Activated CD8-positive, alpha-beta memory T cell treated with anti-CD3 and anti-CD28 coated beads, Interleukin-2, amount 10 ng/mL, durations not matched to agents 7 days and 5 days (primary cell): Measurements from ENCODE around the gene ZFAND6. TPM values are rescaled to one million over a fixed set of nuclear protein-coding genes. Genes with fewer than 3 reads are reported as not detected.

ENCODE experiments used
- ATAC-seq: fragments of 150-1000 bp; cut with Tn5 transposase; one replicate; pipeline ENCODE4 v1.10.0; 2021; ENCODE audit warnings: moderate library complexity
- CTCF ChIA-PET: fragments of 350-600 bp; sonication (Branson Sonifier 250); formaldehyde crosslinking; loops from one replicate; lab custom pipeline; 2021; ENCODE audit warnings: antibody characterized with exemption; lab: Charles Lee
- DNase-seq: peaks from one replicate; pipeline ENCODE4 v3.0.0-alpha.2; 2020
- H3K27ac Mint-ChIP-seq: one replicate; pipeline ENCODE4 v1.8.0; 2021; ENCODE audit warnings: mild to moderate bottlenecking, mixed read lengths
- H3K27me3 Mint-ChIP-seq: one replicate; pipeline ENCODE4 v1.8.0; 2021; ENCODE audit warnings: mixed read lengths
- H3K36me3 Mint-ChIP-seq: one replicate; pipeline ENCODE4 v1.8.0; 2021; ENCODE audit warnings: mild to moderate bottlenecking, mixed read lengths
- H3K4me1 Mint-ChIP-seq: one replicate; pipeline ENCODE4 v1.8.0; 2021; ENCODE audit warnings: mixed read lengths
- H3K4me3 Mint-ChIP-seq: one replicate; pipeline ENCODE4 v1.8.0; 2021; ENCODE audit warnings: mild to moderate bottlenecking, moderate library complexity, mixed read lengths
- H3K9me3 Mint-ChIP-seq: one replicate; pipeline ENCODE4 v1.8.0; 2022; ENCODE audit warnings: low read depth, mixed read lengths
- total RNA-seq, 2 experiments: library from RNA; stranded (reverse); gene quantifications; one replicate each; pipeline ENCODE4 v1.2.3, GENCODE V29; 2021

Gene ZFAND6
- total RNA-seq, 2 experiments from 2014 or later: 36.7 to 42.1 TPM

DNA sequence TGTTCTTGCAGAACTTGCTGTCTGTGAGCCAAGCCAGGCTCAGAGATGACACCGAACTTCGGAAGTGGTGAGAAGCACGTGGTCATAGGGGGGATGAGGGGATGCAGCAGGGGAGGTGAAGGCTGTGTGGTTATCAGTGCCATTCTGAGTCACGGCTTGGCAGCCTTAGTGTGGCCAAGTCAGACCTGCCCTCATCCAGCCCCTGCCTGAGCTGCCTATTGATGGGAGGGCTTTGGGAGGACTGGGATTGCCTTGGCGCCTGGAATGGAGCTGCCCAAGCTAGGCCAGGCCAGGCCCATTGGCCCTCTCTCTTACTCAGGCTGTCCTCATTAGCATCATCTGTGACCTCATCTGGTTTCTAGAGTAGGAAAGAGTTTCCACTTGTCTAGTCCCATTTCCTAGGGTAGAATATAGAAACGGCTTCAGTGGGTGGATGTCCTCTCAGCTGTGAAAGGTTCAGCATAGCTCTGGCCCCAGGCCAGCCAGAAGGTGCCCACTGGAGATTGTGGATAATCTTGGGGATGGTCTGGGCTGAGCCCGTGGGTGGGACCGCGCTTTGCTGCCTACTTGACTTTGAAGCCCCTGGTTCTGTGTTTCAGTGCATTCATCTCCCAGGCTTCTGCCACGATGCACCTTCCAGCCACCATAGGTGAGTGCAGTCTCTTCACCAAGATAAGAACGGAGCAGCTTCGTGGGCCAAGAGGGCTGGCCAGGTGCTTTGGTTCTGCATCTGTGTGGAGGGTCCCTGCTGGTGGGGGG is 100.5 kb downstream of the ZFAND6 start:
- no peaks in the 10 kb centered on the region for H3K9me3 Mint-ChIP-seq
- no peak overlapping the region for H3K4me3 Mint-ChIP-seq
- CTCF ChIA-PET: interaction anchor here (0.6 to 1.9 kb wide), 4 partner anchors 8 to 1300 kb away, joined by 3 to 23 read pairs (median 4); no protein-coding TSS in a partner anchor
- H3K36me3 Mint-ChIP-seq: peaks cover 59% of the 10 kb centered on the region
- DNase-seq: peak; percentile 79
- H3K27me3 Mint-ChIP-seq: no peaks in the 10 kb centered on the region
- peaks cover 42% of the 10 kb centered on the region for H3K4me1 Mint-ChIP-seq
- H3K27ac Mint-ChIP-seq: peak overlapping the region; percentile 94
- peak; percentile 63 for ATAC-seq

GRCh38 chr15:80160570-80161156 is 101.2 kb downstream of the ZFAND6 start:
- H3K9me3 Mint-ChIP-seq: no peaks in the 10 kb centered on the region
- peak; percentile 86 for DNase-seq
- no peaks in the 10 kb centered on the region for H3K27me3 Mint-ChIP-seq
- no peak overlapping the region for H3K4me3 Mint-ChIP-seq
- CTCF ChIA-PET: interaction anchor here (0.6 to 1.9 kb wide), 5 partner anchors 9 to 1300 kb away, joined by 3 to 23 read pairs (median 3); no protein-coding TSS in a partner anchor
- ATAC-seq: peak; percentile 93
- peaks cover 35% of the 10 kb centered on the region for H3K4me1 Mint-ChIP-seq
- H3K36me3 Mint-ChIP-seq: peaks cover 54% of the 10 kb centered on the region
- H3K27ac Mint-ChIP-seq: peak overlapping the region; percentile 94

GRCh38 chr15:80161468-80162016 is 102.1 kb downstream of the ZFAND6 start:
- ATAC-seq (no peak), DNase-seq (no peak)
- Mint-ChIP-seq H3K27ac (peak overlapping the region; percentile 94), H3K27me3 (no peaks in the 10 kb centered on the region), H3K4me1 (peaks cover 33% of the 10 kb centered on the region), H3K9me3 (no peaks in the 10 kb centered on the region), H3K36me3 (peaks cover 52% of the 10 kb centered on the region), H3K4me3 (no peak overlapping the region)
- CTCF ChIA-PET: interaction anchor here (0.9 to 1.9 kb wide), 2 partner anchors 11 to 169 kb away, joined by 3 to 23 read pairs; no protein-coding TSS in a partner anchor

- no peak for ATAC-seq
- Mint-ChIP-seq H3K4me3 (no peak overlapping the region), H3K4me1 (peaks cover 33% of the 10 kb centered on the region), H3K27ac (peak overlapping the region; percentile 41), H3K9me3 (no peaks in the 10 kb centered on the region), H3K36me3 (peaks cover 52% of the 10 kb centered on the region), H3K27me3 (no peaks in the 10 kb centered on the region)
- DNase-seq: no peak
- CTCF ChIA-PET: interaction anchor here (0.7 kb wide), 1 partner anchor 11 kb away, joined by 3 read pairs; no protein-coding TSS in a partner anchor
These were observed 102.6 kb downstream of the ZFAND6 start for GRCh38 chr15:80162059-80162554.

GRCh38 chr15:80163217-80163616 is 103.7 kb downstream of the ZFAND6 start:
- no peak for DNase-seq
- CTCF ChIA-PET: no interaction called here
- no peaks in the 10 kb centered on the region for H3K27me3 Mint-ChIP-seq
- peaks cover 29% of the 10 kb centered on the region for H3K4me1 Mint-ChIP-seq
- no peak for ATAC-seq
- no peaks in the 10 kb centered on the region for H3K9me3 Mint-ChIP-seq
- no peak overlapping the region for H3K4me3 Mint-ChIP-seq
- peaks cover 52% of the 10 kb centered on the region for H3K36me3 Mint-ChIP-seq
- no peak overlapping the region for H3K27ac Mint-ChIP-seq

- DNase-seq: no peak
- H3K4me1 Mint-ChIP-seq: peaks cover 27% of the 10 kb centered on the region
- peaks cover 53% of the 10 kb centered on the region for H3K36me3 Mint-ChIP-seq
- no peaks in the 10 kb centered on the region for H3K9me3 Mint-ChIP-seq
- H3K27me3 Mint-ChIP-seq: no peaks in the 10 kb centered on the region
- no peak overlapping the region for H3K27ac Mint-ChIP-seq
- no peak overlapping the region for H3K4me3 Mint-ChIP-seq
- CTCF ChIA-PET: interaction anchor here (1.3 kb wide), 1 partner anchor 9 kb away, joined by 6 read pairs; no protein-coding TSS in a partner anchor
- no peak for ATAC-seq
These were observed 104.4 kb downstream of the ZFAND6 start for GRCh38 chr15:80163897-80164296.

GRCh38 chr15:80167936-80168335 is 108.5 kb downstream of the ZFAND6 start:
- no peak for DNase-seq
- CTCF ChIA-PET: no interaction called here
- no peaks in the 10 kb centered on the region for H3K9me3 Mint-ChIP-seq
- no peaks in the 10 kb centered on the region for H3K27me3 Mint-ChIP-seq
- H3K4me1 Mint-ChIP-seq: peaks cover 4% of the 10 kb centered on the region
- no peak overlapping the region for H3K4me3 Mint-ChIP-seq
- H3K36me3 Mint-ChIP-seq: peaks cover 29% of the 10 kb centered on the region
- H3K27ac Mint-ChIP-seq: no peak overlapping the region
- no peak for ATAC-seq

- H3K4me1 Mint-ChIP-seq: peaks cover 4% of the 10 kb centered on the region
- H3K27me3 Mint-ChIP-seq: no peaks in the 10 kb centered on the region
- CTCF ChIA-PET: no interaction called here
- no peak overlapping the region for H3K4me3 Mint-ChIP-seq
- ATAC-seq (no peak), DNase-seq (no peak)
- no peaks in the 10 kb centered on the region for H3K9me3 Mint-ChIP-seq
- H3K27ac Mint-ChIP-seq: no peak overlapping the region
- peaks cover 25% of the 10 kb centered on the region for H3K36me3 Mint-ChIP-seq
These were observed 108.9 kb downstream of the ZFAND6 start for GRCh38 chr15:80168421-80168820.

- Mint-ChIP-seq H3K9me3 (no peaks in the 10 kb centered on the region), H3K27me3 (no peaks in the 10 kb centered on the region), H3K36me3 (peaks cover 19% of the 10 kb centered on the region), H3K4me3 (no peak overlapping the region), H3K4me1 (peaks cover 4% of the 10 kb centered on the region), H3K27ac (no peak overlapping the region)
- DNase-seq: no peak
- no peak for ATAC-seq
- CTCF ChIA-PET: interaction anchor here (1.0 kb wide), 1 partner anchor 110 kb away, joined by 3 read pairs; no protein-coding TSS in a partner anchor
These were observed 110.4 kb downstream of the ZFAND6 start for GRCh38 chr15:80169768-80170357.

- peaks cover 19% of the 10 kb centered on the region for H3K36me3 Mint-ChIP-seq
- CTCF ChIA-PET: interaction anchor here (1.0 kb wide), 1 partner anchor 111 kb away, joined by 3 read pairs; no protein-coding TSS in a partner anchor
- no peak for DNase-seq
- H3K4me1 Mint-ChIP-seq: peaks cover 4% of the 10 kb centered on the region
- H3K9me3 Mint-ChIP-seq: no peaks in the 10 kb centered on the region
- no peak for ATAC-seq
- H3K27me3 Mint-ChIP-seq: no peaks in the 10 kb centered on the region
- H3K27ac Mint-ChIP-seq: no peak overlapping the region
- H3K4me3 Mint-ChIP-seq: no peak overlapping the region
These were observed 111.1 kb downstream of the ZFAND6 start for GRCh38 chr15:80170596-80170995.

DNA sequence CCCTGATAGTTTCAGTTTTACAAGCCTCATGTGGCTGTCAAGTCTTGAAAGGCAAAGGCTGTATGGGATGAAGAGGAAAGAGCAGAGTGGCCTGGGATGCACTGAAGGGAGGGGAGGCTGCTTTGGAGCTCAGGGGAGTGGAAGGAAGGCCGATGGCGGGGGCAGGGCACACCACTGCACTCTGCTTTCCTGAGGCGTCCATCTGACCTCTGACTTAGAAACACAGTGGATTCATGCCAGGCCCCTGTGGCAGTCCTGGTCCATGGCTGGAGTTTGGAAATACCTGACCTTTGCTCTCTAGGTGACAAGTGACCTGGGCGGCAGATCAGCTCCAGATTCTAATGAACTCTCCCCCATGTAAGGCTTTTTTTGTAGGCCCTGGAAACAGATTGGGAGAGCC is 112.3 kb downstream of the ZFAND6 start:
- H3K4me1 Mint-ChIP-seq: peaks cover 4% of the 10 kb centered on the region
- H3K36me3 Mint-ChIP-seq: peaks cover 22% of the 10 kb centered on the region
- DNase-seq (no peak), ATAC-seq (no peak)
- H3K9me3 Mint-ChIP-seq: no peaks in the 10 kb centered on the region
- H3K4me3 Mint-ChIP-seq: no peak overlapping the region
- CTCF ChIA-PET: interaction anchor here (1.2 to 3.6 kb wide), 6 partner anchors 10 to 177 kb away, joined by 4 to 23 read pairs (median 12); no protein-coding TSS in a partner anchor
- no peak overlapping the region for H3K27ac Mint-ChIP-seq
- no peaks in the 10 kb centered on the region for H3K27me3 Mint-ChIP-seq

GRCh38 chr15:80172401-80172800 is 112.9 kb downstream of the ZFAND6 start:
- no peaks in the 10 kb centered on the region for H3K27me3 Mint-ChIP-seq
- H3K4me1 Mint-ChIP-seq: peaks cover 4% of the 10 kb centered on the region
- H3K27ac Mint-ChIP-seq: peak overlapping the region; percentile 56
- no peak for DNase-seq
- peaks cover 23% of the 10 kb centered on the region for H3K36me3 Mint-ChIP-seq
- H3K9me3 Mint-ChIP-seq: no peaks in the 10 kb centered on the region
- CTCF ChIA-PET: interaction anchor here (1.1 to 3.6 kb wide), 14 partner anchors 8 to 250 kb away, joined by 3 to 23 read pairs (median 5); no protein-coding TSS in a partner anchor
- no peak overlapping the region for H3K4me3 Mint-ChIP-seq
- no peak for ATAC-seq
